ENCODE data around the gene COPG2. TPM values are rescaled to one million over a fixed set of nuclear protein-coding genes. Genes with fewer than 3 reads are reported as not detected.

COPG2 gene
- total RNA-seq, 2 experiments from 2014 or later, result 23.8 to 25.1 TPM

- Mint-ChIP-seq H3K4me3 (no peak overlapping the region), H3K4me1 (ENCODE audit: low read depth) (peaks cover 22% of the 10 kb centered on the region), H3K27me3 (peaks cover 9% of the 10 kb centered on the region), H3K27ac (no peak overlapping the region), H3K36me3 (ENCODE audit: low read depth) (no peaks in the 10 kb centered on the region), H3K9me3 (peaks cover under 1% of the 10 kb centered on the region)
- no peak for TF ChIP-seq CTCF (IDR thresholded peaks at IDR 0.05)
- CTCF ChIA-PET, result interaction anchor here (1.4 kb wide), 1 partner anchor 275 kb away, joined by 3 read pairs; no protein-coding TSS in a partner anchor
- intact Hi-C loops (cut with micrococcal nuclease), result loop anchor here (10.0 kb wide), 2 partner anchors 238 to 242 kb away; no protein-coding TSS in a partner anchor
- ATAC-seq, result no peak
- POLR2A ChIA-PET, result no interaction called here
- no peak for DNase-seq
These were observed 185.5 kb downstream of the COPG2 start for GRCh38 chr7:130483031-130483430.

DNA sequence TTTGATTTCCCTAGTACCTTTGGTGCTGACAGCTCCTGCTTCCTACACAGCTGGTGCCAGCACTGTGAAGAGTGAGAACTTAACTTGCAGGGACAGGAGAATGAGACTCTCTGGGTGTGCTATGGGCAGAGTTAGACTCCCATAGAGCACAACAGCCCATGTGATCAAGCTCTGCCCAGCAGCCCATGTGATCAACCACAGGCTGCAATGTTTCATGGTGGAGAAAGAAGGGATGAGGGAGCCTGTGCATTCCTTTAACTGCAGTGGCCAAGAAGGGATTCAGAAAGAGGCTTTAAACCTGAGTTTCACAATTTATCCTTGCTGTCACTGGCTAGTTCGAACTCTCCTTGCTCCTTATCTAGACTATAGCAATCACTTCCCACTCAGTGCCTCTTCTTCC lies 186.7 kb downstream of the COPG2 start:
- no peak for ATAC-seq
- no peaks in the 10 kb centered on the region for H3K36me3 Mint-ChIP-seq (ENCODE audit: low read depth)
- intact Hi-C loops (cut with micrococcal nuclease), result loop anchor here (10.0 kb wide), 2 partner anchors 237 to 243 kb away; no protein-coding TSS in a partner anchor
- H3K27ac Mint-ChIP-seq, result no peak overlapping the region
- CTCF ChIA-PET, result interaction anchor here (0.8 kb wide), 1 partner anchor 8 kb away, joined by 3 read pairs; no protein-coding TSS in a partner anchor
- H3K9me3 Mint-ChIP-seq, result peaks cover 4% of the 10 kb centered on the region
- TF ChIP-seq CTCF (IDR thresholded peaks at IDR 0.05), result no peak
- H3K4me3 Mint-ChIP-seq, result no peak overlapping the region
- DNase-seq, result no peak
- POLR2A ChIA-PET, result no interaction called here
- H3K27me3 Mint-ChIP-seq, result peaks cover 10% of the 10 kb centered on the region
- peaks cover 18% of the 10 kb centered on the region for H3K4me1 Mint-ChIP-seq (ENCODE audit: low read depth)

GRCh38 chr7:130479716-130480400 lies 188.7 kb downstream of the COPG2 start:
- TF ChIP-seq CTCF (IDR thresholded peaks at IDR 0.05), result no peak
- H3K9me3 Mint-ChIP-seq, result peaks cover 4% of the 10 kb centered on the region
- ATAC-seq (no peak), DNase-seq (no peak)
- H3K36me3 Mint-ChIP-seq (ENCODE audit: low read depth), result no peaks in the 10 kb centered on the region
- ChIA-PET POLR2A (no interaction called here), CTCF (no interaction called here)
- peaks cover 2% of the 10 kb centered on the region for H3K4me1 Mint-ChIP-seq (ENCODE audit: low read depth)
- intact Hi-C loops (cut with micrococcal nuclease), result loop anchor here (10.0 kb wide), 2 partner anchors 235 to 245 kb away; no protein-coding TSS in a partner anchor
- H3K27me3 Mint-ChIP-seq, result peaks cover 5% of the 10 kb centered on the region
- no peak overlapping the region for H3K27ac Mint-ChIP-seq
- no peak overlapping the region for H3K4me3 Mint-ChIP-seq

DNA sequence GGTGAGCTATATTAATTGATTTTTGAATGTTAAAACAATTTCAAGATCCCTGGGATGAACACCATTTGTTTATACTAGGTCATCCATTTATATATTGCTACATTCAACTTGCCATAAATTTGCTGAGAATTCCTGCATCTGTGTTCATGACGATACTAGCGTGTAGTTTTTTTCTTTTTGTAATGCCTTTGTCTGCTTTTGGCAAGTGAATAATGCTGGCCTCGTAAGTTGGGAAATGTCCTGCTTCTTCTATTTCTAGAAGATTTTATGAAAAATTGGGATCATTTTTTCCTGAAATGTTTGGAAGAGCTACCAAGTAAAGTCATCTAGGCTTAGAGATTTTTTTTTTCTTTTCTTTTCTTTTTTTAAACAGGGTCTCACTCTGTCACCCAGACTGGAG lies 189.6 kb downstream of the COPG2 start:
- DNase-seq (no peak), ATAC-seq (no peak)
- no peaks in the 10 kb centered on the region for H3K36me3 Mint-ChIP-seq (ENCODE audit: low read depth)
- H3K27ac Mint-ChIP-seq, result no peak overlapping the region
- ChIA-PET CTCF (no interaction called here), POLR2A (no interaction called here)
- peaks cover 4% of the 10 kb centered on the region for H3K9me3 Mint-ChIP-seq
- no peak overlapping the region for H3K4me3 Mint-ChIP-seq
- no peak for TF ChIP-seq CTCF (IDR thresholded peaks at IDR 0.05)
- intact Hi-C loops (cut with micrococcal nuclease), result no loop called here
- peaks cover 3% of the 10 kb centered on the region for H3K27me3 Mint-ChIP-seq
- no peaks in the 10 kb centered on the region for H3K4me1 Mint-ChIP-seq (ENCODE audit: low read depth)

- H3K9me3 Mint-ChIP-seq, result peaks cover 4% of the 10 kb centered on the region
- ATAC-seq, result no peak
- POLR2A ChIA-PET, result no interaction called here
- TF ChIP-seq CTCF (IDR thresholded peaks at IDR 0.05), result no peak
- CTCF ChIA-PET, result interaction anchor here (0.9 kb wide), 1 partner anchor 11 kb away, joined by 3 read pairs; no protein-coding TSS in a partner anchor
- peaks cover 4% of the 10 kb centered on the region for H3K4me1 Mint-ChIP-seq (ENCODE audit: low read depth)
- intact Hi-C loops (cut with micrococcal nuclease), result no loop called here
- H3K36me3 Mint-ChIP-seq (ENCODE audit: low read depth), result no peaks in the 10 kb centered on the region
- no peak overlapping the region for H3K4me3 Mint-ChIP-seq
- peaks cover 1% of the 10 kb centered on the region for H3K27me3 Mint-ChIP-seq
- no peak for DNase-seq
- no peak overlapping the region for H3K27ac Mint-ChIP-seq
These were observed 192.0 kb downstream of the COPG2 start for GRCh38 chr7:130476297-130477150.

All from activated CD8-positive, alpha-beta T cell treated with anti-CD3 and anti-CD28 coated beads for 36 hours (primary cell).